Fibroblast of pulmonary artery (primary cell): Measurements from ENCODE around the gene KCTD15.

Experiments
- DNase-seq: peaks from one replicate; pipeline ENCODE4 v3.0.0-alpha.2; 2010; ENCODE audit warnings: low read depth
- H3K4me3 ChIP-seq: replicated peaks from 2 replicates; pipeline ENCODE4 v1.5.1; 2011; ENCODE audit warnings: low read depth, mild to moderate bottlenecking, control low read depth, low read length, moderate library complexity
- CTCF ChIP-seq: IDR thresholded peaks from 2 replicates; pipeline ENCODE4 v1.5.1; 2011; ENCODE audit warnings: mild to moderate bottlenecking, control low read depth, low read length, inconsistent platforms; ENCODE audit errors: missing control alignments

Gene KCTD15

DNA sequence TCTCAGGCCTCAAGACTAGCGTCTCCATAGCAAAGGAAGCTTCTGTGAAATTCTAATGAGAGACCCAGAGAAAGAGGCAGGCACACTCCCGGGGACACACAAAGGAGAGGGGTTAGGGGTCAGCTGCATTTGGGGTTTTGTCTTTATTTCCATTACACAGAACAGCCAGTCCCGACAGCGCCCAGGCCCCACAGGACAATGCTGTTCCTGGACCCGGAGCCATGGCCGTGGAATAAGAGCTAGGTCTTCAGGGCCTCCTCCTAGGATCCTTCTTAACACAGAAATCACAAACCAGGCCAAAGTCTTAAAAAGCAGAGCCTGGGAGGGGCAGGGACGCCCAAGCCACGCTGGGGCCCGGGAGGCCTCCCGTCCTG, 22.8 kb downstream of the KCTD15 start:
- DNase-seq, result no peak

GRCh38 chr19:33819880-33820781, 23.5 kb downstream of the KCTD15 start:
- peak overlapping the region; percentile 45 for H3K4me3 ChIP-seq
- TF ChIP-seq CTCF, result no peak
- DNase-seq, result peak; percentile 88

More for the DNA sequence above, 22.8 kb downstream of the KCTD15 start:
- TF ChIP-seq CTCF, result no peak
- peak overlapping the region; percentile 45 for H3K4me3 ChIP-seq

DNA sequence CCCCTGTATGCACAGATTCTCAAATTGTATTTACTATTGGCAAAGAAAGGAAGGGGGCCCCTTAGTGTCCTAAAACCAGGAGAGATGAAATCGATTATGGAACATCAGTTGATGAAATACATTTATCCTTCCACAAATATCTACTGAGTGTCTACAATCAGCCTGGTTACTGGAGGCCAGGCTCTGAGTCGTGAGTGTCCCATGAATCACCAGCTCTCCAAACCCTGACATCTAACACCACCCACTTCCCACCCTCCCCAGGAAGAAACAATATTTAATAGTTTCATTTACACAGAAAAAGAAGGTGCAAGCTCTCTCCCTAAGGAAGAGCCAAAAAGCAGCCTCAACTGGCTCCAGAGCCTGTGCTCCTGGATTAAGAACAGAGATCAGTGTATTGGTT, 25.2 kb downstream of the KCTD15 start:
- DNase-seq, result no peak
- no peak for TF ChIP-seq CTCF
- H3K4me3 ChIP-seq, result no peak overlapping the region

DNA sequence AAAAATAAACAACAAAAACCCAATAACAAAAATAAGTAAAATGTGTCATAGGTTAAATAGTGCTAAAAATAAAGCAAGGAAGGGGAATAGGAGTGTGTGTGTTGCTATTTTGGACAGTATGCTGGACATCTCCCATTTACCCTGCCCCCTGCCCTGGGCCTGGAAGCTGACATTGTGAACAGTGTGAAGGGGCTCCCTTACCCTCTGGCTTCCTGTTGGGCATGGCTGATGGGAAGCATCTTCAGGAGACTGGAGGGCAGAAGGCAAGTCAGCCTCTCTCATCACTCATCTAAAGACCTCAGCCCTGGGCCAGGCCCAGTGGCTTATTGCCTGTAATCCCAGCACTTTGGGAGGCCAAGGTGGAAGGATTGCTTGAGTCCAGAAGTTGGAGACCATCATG, 26.7 kb downstream of the KCTD15 start:
- no peak for TF ChIP-seq CTCF
- no peak for DNase-seq
- H3K4me3 ChIP-seq, result no peak overlapping the region

- H3K4me3 ChIP-seq, result no peak overlapping the region
- no peak for DNase-seq
Measured at GRCh38 chr19:33825556-33825955, 28.9 kb downstream of the KCTD15 start.

DNA sequence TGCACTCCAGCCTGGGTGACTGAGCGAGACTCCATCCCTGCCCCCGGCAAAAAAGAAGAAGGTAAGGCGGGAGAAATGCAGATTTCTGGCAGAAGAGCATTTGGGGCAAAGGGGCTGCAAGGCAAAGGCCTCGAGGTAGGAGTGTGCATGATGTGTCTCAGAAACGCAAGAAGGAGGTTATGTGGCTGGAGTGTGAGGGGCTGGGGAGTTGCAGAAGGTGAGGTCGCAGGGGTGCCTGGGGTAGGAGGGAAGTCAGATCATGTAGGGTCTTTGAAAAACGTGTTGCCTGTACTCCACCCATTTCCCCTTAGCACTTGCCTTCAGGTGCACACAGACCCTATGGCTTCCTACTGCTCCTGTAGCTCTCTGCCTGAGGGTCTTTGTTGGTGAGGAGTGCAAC, 29.9 kb downstream of the KCTD15 start:
- no peak for DNase-seq
- no peak for TF ChIP-seq CTCF
- no peak overlapping the region for H3K4me3 ChIP-seq

More at GRCh38 chr19:33825556-33825955, 28.9 kb downstream of the KCTD15 start:
- TF ChIP-seq CTCF, result no peak
